ENCODE measurements around the gene CMIP. TPM values are rescaled to one million over a fixed set of nuclear protein-coding genes. Genes with fewer than 3 reads are reported as not detected.

The CMIP gene
- total RNA-seq, 4 donors from 2014 or later, result 63.9 to 89.9 (median 70.0) TPM

DNA sequence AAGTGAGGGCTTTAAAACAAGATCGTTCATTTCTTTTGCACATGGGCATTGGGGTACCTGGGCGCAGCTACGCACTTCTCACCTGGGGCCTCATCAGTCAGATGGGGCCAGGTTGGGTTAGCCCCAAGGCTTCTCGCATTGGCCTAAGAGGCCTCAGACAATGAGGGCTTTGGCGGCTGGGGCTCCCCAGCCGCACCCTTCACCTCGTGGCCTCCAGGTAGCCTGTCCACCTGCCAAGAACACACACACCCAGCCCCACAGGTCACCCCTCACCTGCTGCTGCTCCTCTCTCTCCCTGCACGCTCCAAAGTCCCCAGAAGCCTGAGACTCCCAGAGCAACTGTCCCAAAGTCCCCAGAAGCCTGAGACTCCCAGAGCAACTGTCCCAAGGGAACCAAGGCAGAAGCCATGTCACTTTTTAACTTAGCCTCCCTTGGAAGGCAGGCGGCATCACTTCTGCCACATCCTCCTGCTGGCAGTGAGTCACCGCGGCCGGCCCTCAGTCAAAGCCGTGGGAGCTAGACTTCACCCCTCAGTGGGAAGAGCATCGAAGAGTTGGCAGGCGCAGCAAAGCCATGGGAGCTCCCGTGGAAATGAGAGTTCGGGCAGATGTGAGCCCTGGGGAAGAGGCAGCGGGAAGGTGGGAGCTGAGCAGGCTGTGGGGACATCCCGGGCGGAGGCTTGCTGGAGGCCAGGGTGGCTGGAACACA, 255.6 kb downstream of the CMIP start:
- Histone ChIP-seq H3K27ac (no peak overlapping the region), H3K27me3 (no peaks in the 10 kb centered on the region), H3K4me3 (no peak overlapping the region), H3K36me3 (peaks cover 80% of the 10 kb centered on the region), H3K9me3 (no peaks in the 10 kb centered on the region), H3K4me1 (peaks cover 25% of the 10 kb centered on the region)
- 86% methylated on average over 20 of the region's 20 CpGs for WGBS
- no peak for DNase-seq (ENCODE audit: low spot score in 2 of 2)
- TF ChIP-seq EP300 (IDR thresholded peaks at IDR 0.05) (no peak), POLR2AphosphoS5 (IDR thresholded peaks at IDR 0.05) (no peak), POLR2A (IDR thresholded peaks at IDR 0.05) (no peak)
- TF ChIP-seq, protein P1, sequence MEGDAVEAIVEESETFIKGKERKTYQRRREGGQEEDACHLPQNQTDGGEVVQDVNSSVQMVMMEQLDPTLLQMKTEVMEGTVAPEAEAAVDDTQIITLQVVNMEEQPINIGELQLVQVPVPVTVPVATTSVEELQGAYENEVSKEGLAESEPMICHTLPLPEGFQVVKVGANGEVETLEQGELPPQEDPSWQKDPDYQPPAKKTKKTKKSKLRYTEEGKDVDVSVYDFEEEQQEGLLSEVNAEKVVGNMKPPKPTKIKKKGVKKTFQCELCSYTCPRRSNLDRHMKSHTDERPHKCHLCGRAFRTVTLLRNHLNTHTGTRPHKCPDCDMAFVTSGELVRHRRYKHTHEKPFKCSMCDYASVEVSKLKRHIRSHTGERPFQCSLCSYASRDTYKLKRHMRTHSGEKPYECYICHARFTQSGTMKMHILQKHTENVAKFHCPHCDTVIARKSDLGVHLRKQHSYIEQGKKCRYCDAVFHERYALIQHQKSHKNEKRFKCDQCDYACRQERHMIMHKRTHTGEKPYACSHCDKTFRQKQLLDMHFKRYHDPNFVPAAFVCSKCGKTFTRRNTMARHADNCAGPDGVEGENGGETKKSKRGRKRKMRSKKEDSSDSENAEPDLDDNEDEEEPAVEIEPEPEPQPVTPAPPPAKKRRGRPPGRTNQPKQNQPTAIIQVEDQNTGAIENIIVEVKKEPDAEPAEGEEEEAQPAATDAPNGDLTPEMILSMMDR (IDR thresholded peaks at IDR 0.05), result no peak

DNA sequence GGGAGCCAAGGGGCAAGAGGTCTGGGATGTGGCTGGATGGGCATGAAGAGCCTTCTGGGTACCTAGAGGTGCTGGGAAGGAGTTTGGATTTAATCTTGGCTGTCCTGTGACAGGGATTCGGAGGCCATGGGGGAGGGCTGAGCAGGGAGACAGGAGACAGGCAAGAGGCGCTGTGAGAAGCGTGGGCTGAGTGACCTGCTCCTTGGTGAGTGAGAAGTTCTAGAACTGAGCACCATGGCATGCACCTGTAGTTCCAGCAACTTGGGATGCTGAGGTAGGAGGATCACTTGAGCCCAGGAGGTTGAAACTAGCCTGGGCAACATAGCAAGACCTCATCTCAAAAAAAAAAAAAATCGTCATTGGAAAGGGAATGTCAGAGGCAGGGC, 256.2 kb downstream of the CMIP start:
- TF ChIP-seq POLR2AphosphoS5 (IDR thresholded peaks at IDR 0.05), result no peak
- no peak overlapping the region for H3K4me3 ChIP-seq
- no peaks in the 10 kb centered on the region for H3K9me3 ChIP-seq
- peaks cover 19% of the 10 kb centered on the region for H3K4me1 ChIP-seq
- H3K27ac ChIP-seq, result no peak overlapping the region
- no peaks in the 10 kb centered on the region for H3K27me3 ChIP-seq
- WGBS, result 92% methylated on average over 4 of the region's 4 CpGs
- no peak for DNase-seq (ENCODE audit: low spot score in 2 of 2)
- H3K36me3 ChIP-seq, result peaks cover 82% of the 10 kb centered on the region

DNA sequence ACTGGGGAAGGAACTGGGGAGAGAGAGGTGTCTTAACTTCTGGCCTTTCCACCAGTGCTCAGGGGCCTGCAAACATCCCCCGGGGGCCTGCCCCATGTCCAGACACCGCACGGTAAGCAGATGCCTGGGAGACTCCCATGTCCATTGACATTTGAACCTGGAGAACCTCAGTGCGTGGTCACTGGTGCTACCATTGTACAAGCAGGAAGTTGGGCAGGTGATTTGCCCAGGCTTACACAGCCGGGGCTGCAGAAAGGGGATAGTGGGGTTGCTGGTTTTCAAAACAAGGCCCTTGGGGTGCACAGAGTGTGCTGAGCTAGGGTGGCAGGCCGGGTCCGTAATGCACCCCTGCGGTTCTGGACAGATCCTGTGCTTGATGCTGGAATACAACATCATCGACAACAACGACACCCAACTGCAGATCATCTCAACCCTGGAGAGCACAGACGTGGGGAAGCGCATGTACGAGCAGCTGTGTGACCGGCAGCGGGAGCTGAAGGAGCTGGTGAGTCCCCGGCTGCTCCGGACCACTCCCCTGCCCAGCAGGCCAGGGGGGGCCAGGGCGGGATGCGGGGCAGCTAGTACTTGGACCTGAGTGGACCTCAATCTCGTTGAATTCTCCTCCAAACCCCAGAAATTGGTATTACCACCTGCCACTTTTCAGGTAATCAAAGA, 256.8 kb downstream of the CMIP start:
- H3K4me1 ChIP-seq, result peaks cover 13% of the 10 kb centered on the region
- 91% methylated on average over 20 of the region's 20 CpGs for WGBS
- DNase-seq (ENCODE audit: low spot score in 2 of 2), result no peak
- H3K27ac ChIP-seq, result no peak overlapping the region
- TF ChIP-seq POLR2A (IDR thresholded peaks at IDR 0.05), result no peak
- no peak for TF ChIP-seq POLR2AphosphoS5 (IDR thresholded peaks at IDR 0.05)
- TF ChIP-seq EP300 (IDR thresholded peaks at IDR 0.05), result no peak
- TF ChIP-seq, protein P1 (IDR thresholded peaks at IDR 0.05), result no peak
- H3K27me3 ChIP-seq, result no peaks in the 10 kb centered on the region
- no peaks in the 10 kb centered on the region for H3K9me3 ChIP-seq
- H3K36me3 ChIP-seq, result peaks cover 86% of the 10 kb centered on the region
- H3K4me3 ChIP-seq, result no peak overlapping the region

DNA sequence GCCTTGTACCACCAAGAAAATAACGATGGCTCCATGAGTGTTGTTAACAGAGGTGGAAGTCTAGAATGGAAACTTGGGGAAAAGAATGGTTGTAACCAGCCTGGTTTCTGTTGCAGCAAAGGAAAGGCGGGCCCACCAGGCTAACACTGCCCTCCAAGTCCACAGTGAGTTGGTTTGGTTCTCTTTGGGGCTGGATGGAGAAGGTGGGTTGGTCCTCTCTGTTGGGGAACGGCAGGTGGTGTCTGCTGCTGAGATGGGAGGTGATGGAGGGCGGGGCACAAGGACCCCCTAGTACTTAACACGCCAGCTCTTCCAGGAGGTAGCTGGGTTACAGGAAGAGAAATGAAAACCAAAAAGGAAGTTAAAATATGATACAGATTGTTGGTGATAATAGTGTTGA, 257.9 kb downstream of the CMIP start:
- no peak for DNase-seq (ENCODE audit: low spot score in 2 of 2)
- no peaks in the 10 kb centered on the region for H3K9me3 ChIP-seq
- TF ChIP-seq, protein P1 (IDR thresholded peaks at IDR 0.05), result no peak
- no peak for TF ChIP-seq POLR2A (IDR thresholded peaks at IDR 0.05)
- no peak for TF ChIP-seq EP300 (IDR thresholded peaks at IDR 0.05)
- no peak for TF ChIP-seq POLR2AphosphoS5 (IDR thresholded peaks at IDR 0.05)
- peaks cover 5% of the 10 kb centered on the region for H3K4me1 ChIP-seq
- 94% methylated on average over 5 of the region's 5 CpGs for WGBS
- H3K27ac ChIP-seq, result no peak overlapping the region
- H3K36me3 ChIP-seq, result peaks cover 91% of the 10 kb centered on the region
- no peak overlapping the region for H3K4me3 ChIP-seq
- H3K27me3 ChIP-seq, result no peaks in the 10 kb centered on the region

DNA sequence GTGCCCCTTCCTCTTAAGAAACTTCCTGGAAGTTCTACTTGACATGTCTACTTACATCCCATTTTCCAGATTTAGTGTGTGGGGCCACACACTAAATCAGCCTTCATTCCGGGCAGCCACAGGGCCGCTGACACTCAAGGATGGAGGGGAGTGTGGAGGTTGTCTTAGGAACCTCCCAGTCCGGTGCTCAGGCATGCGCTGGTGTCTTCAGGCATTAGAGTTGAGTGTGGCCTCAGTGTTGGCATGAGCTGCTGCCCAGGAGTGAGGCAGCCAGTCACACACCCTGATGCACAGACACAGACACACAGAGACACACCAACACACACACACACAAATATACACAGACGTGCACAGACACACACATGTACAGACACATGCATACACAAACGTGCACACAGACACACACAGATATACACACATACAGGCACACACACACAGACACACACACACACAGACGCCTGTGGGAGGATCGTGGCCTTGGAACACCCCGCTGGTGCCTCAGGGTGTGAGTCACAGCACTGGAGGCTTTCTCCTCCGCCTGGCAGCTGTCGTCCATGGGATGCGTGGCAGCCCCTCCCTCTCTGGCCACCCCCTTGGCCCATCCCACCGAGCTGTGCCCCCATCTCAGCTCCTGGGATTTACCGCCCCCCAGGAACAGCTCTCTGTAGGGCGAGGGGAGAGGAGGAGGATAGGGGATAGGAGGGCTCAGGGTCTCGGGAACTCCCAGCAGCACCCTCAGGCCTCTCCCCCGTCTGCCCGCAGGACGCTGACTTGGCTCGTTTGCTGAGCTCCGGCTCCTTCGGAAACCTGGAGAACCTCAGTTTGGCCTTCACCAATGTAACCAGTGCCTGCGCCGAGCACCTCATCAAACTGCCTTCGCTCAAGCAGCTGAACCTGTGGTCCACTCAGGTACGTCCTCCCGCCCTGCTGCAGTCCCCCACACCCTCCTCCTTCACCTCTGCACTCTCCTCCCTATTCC, 258.9 kb downstream of the CMIP start:
- H3K4me3 ChIP-seq, result no peak overlapping the region
- H3K4me1 ChIP-seq, result peaks cover 12% of the 10 kb centered on the region
- no peak for TF ChIP-seq EP300 (IDR thresholded peaks at IDR 0.05)
- TF ChIP-seq, protein P1 (IDR thresholded peaks at IDR 0.05), result no peak
- DNase-seq (ENCODE audit: low spot score in 2 of 2), result no peak
- H3K27ac ChIP-seq, result no peak overlapping the region
- WGBS, result 80% methylated on average over 14 of the region's 27 CpGs
- H3K9me3 ChIP-seq, result no peaks in the 10 kb centered on the region
- H3K36me3 ChIP-seq, result peaks cover 91% of the 10 kb centered on the region
- H3K27me3 ChIP-seq, result no peaks in the 10 kb centered on the region
